Activated naive CD8-positive, alpha-beta T cell treated with anti-CD3 and anti-CD28 coated beads, Interleukin-2, amount 50 U/mL, for 16 hours (primary cell): ENCODE results near the gene EPDR1.

Source experiments
- DNase-seq: peaks from one replicate; pipeline ENCODE4 v3.0.0-alpha.2; 2020; ENCODE audit warnings: low read depth, low spot score

EPDR1 gene

DNA sequence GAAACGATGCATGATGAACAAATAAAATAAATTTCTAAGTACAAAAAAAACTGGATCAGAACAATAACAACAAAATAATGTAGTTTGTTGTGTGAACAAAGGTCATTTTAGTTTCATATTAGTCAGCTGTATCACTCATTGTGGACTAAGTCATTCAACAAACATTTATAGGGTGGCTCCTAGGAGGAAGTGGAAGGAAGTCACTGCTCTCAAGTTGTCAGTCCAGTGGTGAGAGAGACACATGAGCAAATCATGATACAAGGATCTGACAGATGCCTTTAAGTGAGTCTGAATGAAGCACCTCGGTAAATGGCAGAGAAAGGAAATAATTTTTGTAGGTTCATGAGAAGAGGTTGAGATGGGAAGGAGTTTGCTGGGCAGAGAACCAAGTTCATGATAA, 56.8 kb downstream of the EPDR1 start:
- DNase-seq, result no peak

GRCh38 chr7:37981664-37982063, 61.2 kb downstream of the EPDR1 start:
- no peak for DNase-seq

DNA sequence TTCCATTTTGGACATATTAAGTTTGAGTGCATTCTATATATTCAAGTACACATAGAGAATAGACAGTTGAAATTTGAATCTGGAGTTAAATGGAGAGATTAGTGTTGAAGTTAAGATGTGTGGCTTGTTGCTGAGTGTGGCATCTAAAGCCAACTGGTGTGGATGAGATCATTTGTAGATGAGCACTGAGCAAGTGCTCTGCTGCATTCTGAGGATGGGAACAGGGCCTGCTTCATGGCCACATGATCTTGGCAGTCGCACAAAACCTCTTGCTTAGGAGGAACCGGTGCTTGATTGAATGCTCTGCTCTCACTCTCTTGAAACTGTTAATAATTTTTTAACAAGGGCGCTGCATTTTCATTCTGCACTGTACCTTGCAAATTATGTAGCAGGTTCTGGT, 62.0 kb downstream of the EPDR1 start:
- no peak for DNase-seq

DNA sequence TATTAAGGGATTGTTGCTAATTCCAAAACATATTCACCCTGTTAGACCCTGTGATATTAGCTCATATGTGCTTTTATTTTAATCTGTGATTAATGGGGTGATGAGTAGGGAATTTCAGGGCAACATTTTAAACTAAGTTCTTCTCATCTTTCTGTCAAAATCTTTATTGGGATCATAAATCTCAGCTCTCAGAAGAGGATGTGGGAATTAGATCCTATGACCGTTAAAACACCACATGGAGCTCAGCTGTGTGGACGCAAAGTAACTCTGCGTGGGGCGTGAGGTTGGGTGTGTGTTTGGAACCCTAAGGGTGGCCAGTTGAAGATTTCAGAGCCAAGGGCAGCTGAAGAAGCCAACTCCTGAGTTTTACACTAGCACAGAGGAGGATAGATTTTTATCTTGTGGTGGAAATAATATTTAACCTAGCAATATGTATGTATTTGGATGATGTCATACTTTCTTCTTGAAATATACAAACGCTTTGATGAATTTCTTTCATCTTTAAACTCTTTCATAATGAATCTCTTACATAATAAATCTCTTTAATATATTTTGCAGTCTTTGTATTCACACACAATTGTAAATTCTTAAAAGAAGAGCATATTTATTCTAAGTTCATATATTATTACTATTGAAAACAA, 64.4 kb downstream of the EPDR1 start:
- DNase-seq, result no peak

DNA sequence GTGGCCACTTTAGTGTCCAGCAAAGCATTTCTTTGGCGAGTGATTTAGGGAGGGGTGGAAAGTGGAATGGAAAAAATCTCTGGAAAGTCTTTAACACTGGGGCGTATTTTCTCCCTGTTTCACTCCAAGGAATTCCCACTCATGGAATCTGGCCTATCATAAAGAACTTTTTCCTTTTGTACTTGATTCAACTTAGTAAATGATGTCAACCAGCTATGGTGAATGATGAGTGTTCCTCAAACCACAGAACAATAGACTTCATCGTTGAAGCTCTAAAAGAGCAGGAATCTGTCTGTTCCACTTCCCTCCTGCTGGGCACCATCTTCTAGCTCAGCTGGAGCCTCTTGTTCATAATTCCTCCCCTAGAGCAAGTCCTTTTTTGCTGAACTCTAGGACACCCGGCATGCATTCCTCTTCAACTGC, 66.5 kb downstream of the EPDR1 start:
- DNase-seq, result no peak

DNA sequence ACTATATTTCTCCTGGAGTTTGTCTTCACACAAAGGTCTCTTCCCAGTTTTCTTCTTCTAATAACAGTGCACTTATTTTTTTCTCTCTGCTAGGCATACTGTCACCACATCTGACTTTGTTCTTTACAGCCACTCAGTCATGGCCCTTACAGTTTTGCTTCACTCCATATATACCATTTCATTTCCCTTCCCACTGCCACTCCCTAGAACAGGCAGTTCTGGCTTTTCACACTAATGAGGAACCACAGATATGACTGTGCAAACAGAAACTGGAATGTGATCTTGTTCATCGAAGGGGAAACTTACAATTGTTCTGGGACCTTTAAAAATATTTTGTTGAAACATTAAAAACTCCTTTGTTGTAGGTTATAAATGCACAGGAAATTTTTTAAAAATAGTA, 67.3 kb downstream of the EPDR1 start:
- DNase-seq, result no peak

DNA sequence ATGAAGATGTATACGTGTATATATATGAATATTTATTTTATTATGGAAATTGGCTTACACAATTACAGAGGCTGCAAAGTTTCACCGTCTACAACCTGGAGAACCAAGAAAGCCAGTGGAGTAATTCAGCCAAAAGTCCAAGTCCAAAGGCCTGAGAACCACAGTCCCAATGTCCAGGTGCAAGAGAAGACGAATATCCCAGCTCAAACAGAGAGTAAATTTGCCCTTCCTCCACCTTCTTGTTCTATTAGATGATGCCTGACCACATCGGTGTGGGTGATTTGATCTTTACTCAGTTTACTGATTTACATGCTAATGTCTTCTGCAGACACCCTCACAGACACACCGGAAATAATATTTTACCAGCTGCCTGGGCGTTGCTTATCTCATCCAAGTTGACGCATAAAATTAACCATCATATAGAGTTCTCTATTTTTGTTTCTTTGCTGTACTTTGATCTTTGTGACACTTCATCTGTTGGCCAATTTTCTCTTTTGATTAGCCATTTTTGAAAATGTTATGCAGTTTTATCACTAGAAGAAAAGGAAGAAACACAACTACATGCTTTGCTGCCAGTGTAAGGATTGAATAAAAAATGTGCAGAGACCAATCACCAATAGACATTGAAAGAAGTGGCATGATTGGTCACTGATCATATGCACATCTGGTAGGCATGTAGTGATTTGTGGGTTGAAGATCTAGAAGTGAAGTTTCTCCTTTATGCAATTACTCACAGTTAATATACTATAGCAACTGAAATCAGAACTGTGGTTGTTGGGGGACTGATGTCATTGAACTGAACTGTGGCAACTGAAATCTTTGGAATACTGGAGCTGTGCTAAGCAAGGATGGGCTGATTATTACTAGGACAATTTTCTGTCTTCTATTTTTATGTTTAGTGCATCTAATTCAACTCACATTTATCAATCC, 68.5 kb downstream of the EPDR1 start:
- DNase-seq, result no peak

DNA sequence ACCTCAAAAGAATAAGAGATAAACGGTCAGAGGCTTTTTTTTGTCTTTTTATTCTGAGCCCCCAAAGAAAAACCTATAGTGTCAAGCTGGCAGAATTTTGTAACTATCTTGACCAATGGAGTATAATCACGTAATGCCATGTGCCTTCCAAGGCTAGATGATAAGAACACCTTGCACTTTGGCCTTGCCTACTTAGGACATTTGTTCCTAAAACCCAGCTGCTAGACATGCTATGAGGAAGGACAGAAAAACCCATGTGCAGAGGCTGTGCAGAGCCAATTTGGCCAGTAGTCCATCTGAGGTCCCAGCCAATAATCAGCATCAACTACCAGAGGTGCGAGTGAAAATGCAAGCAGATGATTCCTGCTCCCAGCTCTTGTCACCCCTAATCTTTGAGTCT, 69.9 kb downstream of the EPDR1 start:
- DNase-seq, result no peak

DNA sequence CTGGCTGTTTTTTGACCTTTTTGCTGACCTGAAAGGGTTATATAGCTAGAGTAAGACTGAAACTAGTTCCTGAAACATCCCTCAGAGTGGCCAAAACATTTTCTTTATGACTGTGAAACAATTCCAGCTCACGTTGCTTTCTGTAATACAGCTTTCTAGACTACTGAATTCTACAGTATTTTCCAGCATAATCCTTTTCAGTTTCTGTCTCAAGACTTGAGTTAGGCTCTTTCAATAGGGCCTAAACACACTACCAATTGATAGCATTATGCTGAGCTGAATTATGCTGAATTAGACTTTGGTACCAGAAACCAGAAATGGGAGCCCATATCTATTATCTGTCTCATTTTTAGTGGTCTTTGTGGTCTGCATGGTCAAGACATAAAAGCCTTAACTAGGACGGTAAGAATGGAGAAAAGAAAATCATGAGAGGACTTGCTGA, 72.6 kb downstream of the EPDR1 start:
- DNase-seq, result no peak

DNA sequence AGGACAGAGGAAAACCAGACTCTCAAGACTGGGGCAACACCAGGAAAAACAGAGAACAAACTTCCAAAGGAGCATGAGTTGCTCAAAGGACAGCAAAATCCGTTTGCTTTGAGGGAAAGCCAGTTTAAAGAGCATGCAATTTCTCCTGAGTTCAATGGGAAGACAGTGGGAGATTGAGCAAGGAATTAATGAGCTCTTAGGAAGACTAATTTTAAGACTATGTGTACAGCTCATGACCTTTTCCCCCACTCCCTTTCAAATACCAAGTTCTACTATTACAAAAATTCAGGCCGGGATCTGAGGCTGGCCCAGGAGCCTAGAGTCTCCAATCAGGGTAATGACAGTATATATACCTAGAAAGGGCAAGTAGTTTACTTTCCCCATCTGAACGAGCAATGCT, 79.2 kb downstream of the EPDR1 start:
- no peak for DNase-seq

- DNase-seq, result no peak
Observed at GRCh38 chr7:38000272-38000671, 79.8 kb downstream of the EPDR1 start.
